Measurements from ENCODE around the gene ARGLU1.

ARGLU1 gene

DNA sequence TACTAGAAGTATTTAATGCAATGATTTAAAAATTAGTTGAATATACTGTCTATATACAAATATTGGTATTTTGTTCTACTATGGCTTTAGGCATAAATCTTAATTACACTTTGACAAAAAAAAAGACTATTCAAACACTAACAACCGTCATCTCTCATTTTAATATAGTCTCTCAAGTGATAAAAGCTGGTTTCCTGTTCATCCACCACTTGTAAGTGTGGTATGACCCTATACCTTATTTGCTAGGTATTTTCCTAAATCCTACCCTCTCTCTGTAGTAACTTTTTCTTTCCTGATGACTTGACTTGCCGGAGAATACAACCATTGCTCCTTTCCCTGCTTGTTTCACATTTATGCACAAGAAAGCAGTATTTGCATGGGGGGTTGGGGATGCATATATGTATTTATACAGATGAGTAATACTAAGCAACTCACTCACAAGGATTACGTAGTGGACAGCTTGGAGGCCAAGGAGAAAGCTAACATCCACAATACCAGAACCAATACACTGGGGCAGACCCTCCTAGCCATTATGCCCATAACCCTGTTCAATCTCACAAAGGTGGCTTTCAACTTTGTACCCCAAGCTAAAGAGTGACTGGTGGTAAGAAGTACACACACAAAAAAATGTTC lies 19.8 kb downstream of the ARGLU1 start:
- no peak for DNase-seq (ENCODE audit: low read depth in 2 of 2)

DNA sequence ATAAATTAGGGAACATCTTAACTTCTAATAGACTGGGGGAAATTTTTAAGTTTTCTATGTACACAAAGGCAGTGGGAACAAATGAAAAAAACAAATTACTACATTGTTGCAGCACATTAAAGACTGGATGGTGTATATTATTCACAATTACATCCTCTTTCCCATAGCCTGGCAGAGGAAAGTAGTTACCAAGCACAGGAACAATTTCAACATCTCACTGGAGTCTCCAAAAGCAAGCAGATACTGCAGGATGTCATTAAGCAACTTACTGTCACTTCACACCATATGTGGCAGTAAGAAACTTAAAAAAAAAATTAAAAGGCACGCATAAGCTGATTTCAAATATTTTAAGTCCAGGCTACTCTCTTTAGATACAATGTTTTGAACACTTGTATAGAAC lies 26.1 kb downstream of the ARGLU1 start:
- no peak for DNase-seq (ENCODE audit: low read depth in 2 of 2)

DNA sequence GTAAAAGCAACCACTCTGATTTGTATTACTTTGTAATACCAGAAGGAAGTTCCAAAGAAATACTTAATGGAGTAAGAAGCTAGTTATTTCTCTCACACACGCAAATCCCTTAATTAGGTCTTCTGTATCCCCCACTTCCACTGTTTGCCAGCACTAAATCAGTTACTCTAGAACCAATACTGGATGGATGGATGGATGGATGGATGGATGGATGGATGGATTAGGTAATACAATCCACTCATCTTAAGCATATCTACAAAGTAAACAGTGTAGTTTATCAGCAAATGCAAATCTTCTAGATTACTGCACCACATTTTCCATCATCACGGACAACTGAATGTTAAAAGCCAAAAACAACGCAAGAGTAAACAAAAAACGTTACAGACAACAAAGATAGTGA lies 27.3 kb downstream of the ARGLU1 start:
- DNase-seq (ENCODE audit: low read depth in 2 of 2), result no peak

DNA sequence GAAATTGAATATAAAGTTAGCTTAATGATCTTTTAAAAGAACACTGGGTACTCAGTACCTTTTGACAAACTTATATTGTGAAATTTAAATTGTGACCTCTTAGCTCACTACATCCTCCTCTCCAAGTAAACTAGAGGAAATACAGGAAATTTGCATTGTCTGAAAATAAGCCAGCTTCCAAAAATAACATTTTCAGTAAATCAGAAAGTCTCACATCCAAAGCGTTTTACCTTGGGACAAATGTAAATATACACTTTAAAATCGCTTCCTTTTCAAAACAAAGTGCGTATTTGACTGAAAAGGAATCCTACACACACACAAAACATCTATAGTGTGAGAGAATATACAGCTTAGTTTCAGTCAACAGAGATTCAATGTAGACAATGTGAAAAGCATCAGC lies 30.4 kb downstream of the ARGLU1 start:
- no peak for DNase-seq (ENCODE audit: low read depth in 2 of 2)

DNA sequence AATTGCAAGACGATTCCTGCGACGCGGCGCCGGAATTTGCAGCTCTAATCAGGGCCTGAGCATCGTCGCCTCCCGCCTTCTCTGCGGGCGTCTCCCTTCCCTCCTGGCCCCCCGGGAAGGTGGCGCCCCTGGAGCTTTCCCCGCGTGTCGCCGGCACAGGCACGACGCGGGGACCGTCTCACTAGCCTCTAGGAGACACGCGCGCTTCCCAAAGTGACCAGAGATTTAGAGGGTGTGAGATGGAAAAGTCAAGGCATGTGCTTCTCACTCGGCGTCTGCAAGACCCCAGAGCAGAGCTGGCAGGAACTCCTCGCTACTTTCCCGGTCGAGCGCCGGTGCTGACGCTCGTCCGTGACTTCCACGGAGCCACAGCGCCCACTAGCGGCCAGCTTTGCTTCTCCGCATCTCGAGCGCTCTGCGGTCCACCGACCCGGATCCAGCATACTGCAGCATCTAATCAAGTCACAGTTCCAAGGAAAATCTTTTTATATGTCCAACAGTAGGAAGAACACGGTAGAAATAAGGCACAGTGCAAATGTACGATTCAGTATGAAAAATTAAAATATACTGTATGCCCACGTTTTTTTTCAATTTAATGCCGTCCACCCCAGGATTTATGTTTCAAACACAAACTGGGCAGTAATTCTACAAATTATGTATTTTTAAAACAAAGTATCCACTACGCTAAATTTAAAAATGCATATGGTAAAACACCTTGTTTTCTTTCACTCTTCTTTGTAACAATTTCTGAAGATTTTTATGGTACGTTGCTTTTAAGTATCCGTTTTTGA lies 31.5 kb downstream of the ARGLU1 start:
- DNase-seq (ENCODE audit: low read depth in 2 of 2), result peak; percentile 76 to 82

DNA sequence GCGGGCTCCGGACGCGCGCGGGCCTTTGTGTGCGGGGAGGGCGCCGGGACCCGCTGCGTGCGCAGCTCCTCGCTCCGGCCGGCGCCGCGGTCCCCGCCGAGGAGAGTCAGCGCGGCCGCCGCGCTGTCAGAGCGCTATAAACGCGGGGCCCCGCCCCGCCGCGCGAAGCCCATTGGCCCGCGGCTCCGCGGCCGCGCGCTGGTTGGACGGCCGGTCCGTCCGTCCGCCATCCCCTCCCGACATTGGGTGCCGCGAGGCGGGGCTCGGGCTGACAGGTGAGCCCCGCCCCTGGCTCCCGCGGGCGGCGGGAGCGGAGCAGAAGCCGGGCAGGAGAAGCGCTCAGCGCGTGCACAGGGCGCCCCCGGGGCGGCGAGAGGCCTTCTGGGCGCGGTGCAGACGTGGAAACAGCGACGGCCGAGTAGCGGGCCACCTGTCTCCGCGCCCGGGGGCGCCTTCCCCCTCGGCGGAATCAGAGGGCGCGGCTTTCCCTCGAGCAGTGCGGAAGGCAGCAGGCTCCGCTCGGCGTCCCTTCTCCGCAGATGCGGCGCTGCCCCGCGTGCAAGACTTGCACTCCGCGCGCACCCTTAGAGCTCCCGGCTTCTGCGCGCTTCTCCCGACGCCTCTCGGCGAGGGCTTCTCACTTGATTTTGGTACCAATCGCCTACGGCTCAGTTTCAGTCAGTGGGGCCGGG lies 32.2 kb downstream of the ARGLU1 start, which contains the start of gene EFNB2:
TSS of gene EFNB2 (minus strand) at position 111 of the 692 bp plus-strand sequence. CDS start 698 bp downstream, outside the sequence.
- DNase-seq (ENCODE audit: low read depth in 2 of 2), result peak; percentile 69 to 74

DNA sequence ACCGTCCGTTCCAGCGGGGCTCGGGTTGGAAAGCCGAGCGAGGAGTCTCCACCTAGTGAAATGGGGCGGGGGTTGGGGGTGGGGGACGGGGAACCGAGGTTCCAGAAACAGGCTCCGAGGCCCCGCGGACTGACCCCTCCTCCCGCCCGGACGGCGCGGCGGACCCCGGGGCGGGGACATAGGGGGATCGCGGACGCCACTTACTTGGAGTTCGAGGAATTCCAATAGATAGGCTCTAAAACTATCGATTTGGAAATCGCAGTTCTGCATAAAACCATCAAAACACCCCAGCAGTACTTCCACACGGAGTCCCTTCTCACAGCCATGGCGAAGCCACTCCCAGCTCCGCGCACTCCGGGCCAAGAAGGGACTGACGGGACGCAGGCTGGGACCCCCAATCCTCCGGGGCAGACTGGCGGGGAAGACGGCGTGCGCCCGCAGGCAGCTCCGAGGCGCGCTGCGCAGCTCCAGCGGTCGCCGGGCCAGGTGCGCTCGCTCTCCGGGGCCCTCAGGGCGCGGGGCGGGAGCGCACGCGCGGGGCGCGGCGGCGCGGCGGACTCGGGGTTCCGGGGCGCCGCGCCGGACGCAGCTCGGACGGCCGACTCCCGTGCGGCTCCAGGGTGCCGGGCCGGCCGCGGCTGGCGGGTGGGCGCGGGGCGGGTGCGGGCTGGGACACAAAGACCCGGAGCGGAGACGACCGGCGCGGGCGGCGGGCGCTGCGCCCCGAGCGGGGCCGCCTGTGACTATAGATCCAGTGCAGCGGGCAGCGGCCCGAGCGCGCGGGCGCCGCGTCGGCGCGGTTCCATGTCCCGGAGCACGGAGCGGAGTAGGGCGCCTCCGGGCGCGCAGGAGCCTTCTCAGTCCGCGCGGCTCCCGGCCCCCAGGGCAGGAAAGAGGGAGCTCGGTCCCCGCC lies 33.0 kb downstream of the ARGLU1 start:
- no peak for DNase-seq (ENCODE audit: low read depth in 2 of 2)

DNA sequence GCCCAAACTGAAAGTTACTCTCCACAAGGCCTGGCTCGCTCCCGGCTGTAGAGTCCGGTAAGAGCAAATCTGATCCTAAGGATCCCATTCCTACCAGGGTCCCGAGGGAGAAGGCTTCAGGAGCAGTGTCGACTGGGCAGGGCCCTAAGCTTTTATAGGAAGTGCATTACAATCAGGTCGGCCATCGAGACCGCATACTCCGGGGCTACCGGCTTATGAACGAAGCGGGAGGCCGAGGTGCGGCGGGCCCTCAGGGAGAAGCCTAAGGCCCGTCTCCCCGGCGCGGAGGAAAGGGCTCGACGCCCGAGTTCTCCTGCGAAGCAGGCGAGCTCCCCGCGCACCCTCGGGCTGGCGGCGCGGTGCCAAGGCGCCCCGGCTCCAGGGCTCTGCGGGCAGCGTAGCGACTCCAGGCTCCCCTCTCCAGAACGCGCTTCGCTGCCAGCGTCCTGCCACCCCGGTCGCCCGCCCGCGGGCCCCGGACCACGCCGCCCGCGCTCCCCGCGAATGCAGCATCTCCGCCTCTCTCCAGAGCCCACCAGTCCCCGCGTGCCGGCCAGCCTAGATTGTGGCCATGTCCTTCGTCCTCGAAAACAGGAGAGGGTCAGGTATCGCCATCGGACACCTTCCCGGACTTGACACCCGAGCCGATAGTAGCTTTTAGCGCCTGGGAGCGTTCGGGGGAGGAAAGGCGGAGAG lies 33.8 kb downstream of the ARGLU1 start:
- DNase-seq (ENCODE audit: low read depth in 2 of 2), result no peak

DNA sequence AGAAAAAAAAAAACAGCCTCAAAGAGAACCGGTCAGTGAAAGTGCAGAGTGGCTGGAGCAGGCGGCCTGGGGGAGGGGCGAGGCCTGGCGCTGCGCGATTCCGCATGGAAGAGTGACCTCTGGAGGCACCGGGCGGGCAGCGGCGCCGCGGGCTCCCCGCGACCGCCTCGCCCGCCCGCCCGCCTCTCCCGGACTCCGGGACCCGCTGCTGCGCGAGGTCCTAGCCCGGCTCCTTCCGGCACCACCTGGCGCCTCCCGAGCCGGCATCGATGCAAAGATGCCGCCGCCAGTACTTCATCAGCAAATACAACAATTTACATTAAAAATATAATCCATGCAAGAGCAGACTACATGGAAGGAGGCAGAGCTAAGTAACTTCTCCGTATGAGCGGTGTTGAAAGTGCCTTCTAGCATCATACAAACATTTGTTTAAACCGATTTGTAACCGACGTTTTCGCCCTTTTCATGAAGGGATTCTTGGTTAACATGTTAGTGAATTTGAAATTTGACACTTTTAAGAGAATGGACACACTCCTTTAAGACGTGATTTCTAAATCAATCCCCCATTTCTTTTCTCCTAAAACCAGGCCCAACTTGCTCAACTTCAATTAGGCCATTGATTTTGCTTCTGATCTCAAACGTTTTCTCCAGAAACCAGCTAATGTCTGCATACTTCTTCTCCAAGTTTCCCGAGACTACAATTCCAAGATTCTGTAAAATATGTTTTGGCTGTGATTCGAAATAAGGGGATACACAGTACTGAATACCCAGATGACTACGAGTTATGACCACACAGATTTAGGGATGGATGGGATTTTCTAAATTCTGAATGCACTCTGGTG lies 34.6 kb downstream of the ARGLU1 start:
- no peak for DNase-seq (ENCODE audit: low read depth in 2 of 2)

DNA sequence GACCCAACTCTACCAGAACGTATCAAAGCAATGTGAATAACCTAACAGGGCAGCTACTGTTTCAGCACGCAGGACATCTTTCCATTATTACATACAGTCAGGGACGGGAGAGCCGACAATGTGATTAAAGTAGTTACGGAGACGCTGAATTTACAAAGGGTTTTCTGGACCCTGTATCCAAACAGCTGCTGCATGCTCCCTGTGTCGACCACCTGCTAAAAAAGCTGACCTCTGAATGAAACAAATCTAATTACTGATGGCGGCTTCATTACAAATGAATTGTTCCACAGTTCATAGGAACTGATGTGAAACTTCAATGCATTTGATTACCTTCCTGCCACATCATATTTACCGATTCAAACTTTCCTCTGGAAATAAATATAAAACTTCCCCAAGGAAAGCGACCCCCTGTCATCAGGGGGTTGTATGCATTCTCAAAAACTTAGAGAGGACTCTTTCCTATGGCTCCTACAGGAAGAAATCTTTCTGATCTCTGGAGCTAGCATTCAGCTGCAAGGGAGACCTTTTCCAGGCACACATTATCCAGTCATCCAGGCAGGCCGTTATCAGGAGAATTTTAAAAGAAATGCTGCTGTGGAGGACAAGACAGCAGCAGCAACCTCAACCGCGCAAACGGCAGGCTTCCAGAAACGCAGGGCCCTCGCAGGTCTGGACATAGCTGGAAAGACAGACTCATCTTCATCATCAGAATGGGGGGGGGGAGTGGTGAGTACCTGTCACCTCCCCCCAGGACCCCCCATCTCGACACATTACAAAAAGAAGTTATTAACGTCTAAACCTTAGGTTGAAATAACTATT lies 35.6 kb downstream of the ARGLU1 start:
- no peak for DNase-seq (ENCODE audit: low read depth in 2 of 2)

DNA sequence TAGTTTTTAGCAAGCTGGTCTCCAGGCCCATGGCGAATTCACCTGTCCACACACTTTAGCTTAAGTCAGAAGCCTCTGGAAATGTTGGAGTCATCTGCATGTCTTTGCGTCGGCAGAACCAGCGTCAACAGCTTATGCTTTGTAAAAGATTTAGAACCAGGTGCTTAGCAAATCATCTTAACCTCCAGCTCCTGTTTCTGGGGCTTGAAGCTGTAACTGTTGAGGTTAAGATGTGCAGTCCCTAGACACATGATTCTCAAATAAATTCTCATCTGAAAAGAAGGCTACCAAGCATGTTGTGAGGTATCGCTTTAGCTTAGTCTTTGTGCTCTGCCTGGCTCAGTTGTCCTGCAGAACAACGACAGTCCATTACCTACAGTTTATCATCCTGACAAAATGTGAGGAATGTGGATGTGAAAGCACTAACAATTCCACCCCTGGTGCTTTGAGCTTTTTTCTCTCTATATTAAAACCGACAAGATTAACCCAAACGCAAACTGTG lies 36.9 kb downstream of the ARGLU1 start:
- no peak for DNase-seq (ENCODE audit: low read depth in 2 of 2)

DNA sequence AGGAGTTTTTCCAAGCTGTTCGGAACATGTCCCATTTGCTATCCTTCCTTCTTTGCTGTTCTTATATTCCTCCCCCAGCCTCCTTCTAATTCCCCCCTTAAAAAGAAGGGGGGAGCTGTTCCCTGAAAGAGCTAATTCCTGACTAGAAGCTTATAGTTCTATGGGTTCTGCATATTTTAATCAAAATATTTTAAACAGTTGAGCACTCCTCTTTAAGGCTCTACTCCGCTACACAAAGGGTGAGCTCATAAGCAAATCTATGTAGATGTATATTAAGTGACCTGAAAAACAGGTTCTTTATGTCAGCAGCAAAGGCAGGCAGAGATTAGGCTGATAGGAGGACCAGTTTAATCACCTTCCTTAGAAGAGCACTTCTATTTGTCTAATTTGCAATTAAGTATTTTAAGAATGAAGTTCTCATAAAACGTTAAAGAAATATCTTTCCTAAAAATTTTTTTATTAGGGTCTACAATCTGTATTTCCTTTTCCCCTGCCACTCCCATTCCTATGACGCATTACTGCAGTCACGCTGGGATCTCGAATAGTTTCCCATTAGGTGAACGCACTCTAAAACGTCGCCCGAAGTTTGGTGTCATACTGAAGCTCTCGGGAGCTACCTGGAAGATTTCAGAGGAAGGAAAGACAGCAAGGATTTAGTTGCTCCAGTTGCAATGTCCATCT lies 37.6 kb downstream of the ARGLU1 start:
- DNase-seq (ENCODE audit: low read depth in 2 of 2), result no peak

DNA sequence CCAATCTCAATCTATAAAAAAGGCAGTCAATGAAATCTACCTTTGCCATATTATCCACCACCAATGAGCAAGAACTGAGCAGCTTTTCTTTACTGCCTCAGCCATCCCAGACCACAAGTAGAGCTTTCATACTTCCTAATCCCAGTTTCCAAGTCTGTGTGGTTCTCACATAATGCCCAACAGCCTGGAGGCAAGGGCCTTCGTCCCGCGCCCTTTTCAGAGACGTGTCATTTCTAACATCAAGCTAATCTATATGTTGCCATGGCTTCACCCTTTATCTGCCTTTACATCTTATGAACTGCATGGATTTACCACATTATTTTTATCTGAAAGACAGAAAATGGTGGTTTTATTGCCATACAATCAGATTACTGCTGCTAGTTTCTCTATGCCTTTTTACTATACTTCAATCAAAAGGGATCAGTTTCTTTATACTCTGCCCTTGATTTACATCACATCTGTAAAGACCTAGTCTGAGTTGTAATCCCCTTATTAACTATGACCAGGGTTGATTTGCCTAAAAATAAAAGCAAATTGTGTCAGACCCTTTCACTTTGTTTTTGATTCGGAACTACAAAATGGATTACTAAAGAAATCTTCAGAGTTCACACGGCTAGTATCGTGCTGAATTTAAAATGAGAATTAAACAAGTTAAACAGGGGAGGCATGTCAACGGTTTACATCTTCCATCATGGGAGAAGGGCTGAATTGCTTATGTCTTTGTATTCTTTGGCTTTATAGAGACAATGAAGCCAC lies 38.3 kb downstream of the ARGLU1 start:
- no peak for DNase-seq (ENCODE audit: low read depth in 2 of 2)

DNA sequence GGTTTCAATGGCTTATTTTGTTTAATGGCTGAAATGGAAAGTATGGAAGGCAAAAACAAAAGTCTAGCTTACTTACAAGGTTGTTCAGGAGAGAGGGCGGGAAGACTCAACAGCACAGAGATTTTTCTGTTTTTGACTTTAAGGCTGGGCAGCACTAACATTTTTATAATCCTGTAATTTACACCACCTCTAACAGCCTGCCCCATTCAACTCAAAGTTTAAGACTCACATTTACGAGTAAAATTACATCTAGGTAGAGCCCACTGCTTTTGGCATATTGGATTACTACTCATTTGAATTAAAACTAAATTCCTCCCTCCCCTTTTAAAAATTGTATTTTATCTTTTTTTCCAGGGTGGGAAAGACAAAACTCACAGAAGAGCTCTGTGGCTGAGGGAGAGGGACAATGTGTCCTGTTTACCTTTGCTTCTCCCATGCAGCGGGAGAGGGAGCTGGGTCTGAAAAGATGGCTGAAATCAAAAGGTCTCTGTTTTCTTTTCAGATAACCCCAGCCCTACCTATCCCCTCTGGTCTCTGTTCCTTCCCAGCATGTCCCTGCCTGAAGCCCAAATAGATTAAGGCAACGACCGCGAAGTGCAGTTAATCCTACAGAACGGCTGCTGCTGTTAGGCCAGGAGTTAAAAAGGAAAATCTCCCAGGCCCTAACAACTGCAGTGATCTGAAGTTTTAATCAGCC lies 39.1 kb downstream of the ARGLU1 start:
- DNase-seq (ENCODE audit: low read depth in 2 of 2), result no peak

DNA sequence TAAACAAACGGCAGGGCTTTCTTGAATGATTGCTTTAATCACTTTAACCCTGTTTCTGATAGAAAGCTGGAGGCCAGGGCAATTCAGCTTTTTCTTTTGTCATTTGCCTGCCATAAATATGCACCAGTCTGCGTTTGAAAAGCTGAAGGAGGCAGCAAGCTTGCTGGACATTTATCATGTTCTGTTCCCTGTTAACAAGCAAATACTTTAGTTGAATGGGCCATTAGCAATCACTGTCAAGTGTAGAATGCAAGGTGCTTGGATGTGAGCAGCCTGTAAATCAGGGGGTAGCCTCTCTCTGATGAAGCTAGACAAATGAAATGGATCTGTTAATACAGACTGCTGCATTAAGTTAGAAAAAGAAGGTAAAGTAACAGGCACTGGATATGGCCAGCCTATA lies 40.1 kb downstream of the ARGLU1 start:
- DNase-seq (ENCODE audit: low read depth in 2 of 2), result no peak

DNA sequence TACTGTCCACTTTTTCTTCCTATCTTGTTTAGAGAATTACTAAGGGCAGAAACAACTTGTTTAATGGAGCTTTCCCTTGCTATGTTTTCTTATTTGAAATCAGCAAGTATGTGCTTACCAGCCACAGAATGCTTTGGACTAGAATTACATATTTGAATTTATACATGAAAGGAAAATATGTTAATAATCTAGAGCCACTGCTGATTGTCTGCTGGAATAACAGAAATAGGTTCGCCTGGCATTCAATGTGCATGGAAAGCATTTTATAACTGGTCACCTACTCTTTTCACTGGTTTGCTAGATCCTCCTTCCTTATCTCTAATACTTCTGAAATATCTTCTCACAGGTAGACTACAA lies 40.5 kb downstream of the ARGLU1 start:
- DNase-seq (ENCODE audit: low read depth in 2 of 2), result no peak

DNA sequence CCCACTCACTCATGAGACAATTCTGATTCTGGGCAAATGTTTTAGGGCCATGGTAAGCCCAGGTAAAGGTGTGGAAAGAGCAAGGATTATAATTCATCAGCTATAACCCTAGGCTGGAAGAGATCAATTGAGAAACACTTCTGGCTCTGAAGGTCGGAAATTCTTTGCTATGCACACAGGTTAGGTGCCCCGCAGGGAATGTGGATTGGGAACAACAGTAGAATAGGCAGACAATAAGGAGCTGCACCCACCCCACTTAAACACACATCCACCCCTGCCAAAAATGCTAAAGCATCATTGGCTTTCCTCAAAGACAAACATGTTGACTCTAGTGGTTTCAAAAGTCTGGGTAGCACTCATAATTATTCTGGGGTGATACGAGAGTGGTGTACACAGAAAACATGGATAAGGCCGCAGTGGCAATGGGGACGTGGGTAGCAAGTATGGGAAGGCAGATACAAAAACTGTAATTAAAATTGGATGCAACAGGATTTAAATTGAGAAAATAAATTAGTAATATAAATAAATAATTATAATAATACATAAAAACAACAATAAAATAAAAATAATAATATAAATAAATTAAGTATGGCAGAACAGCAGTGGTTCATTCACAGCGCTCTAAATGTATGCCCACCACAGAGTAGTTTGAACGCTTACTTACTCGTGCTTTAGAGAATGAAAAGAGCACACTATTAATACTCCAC lies 41.0 kb downstream of the ARGLU1 start:
- DNase-seq (ENCODE audit: low read depth in 2 of 2), result no peak

All from stimulated activated CD8-positive, alpha-beta memory T cell treated with anti-CD3 and anti-CD28 coated beads, Interleukin-2, amount 100 ng/mL, for 1 hour (primary cell).